Trophoblast cell (in vitro differentiated cells and primary cell): ENCODE results near the gene LRMDA.
"Not testable (repeated sequence)": the region's sequence is repeated elsewhere in the genome, so short reads cannot be mapped to it uniquely, and the experiment has no call there.

ENCODE experiments used
- DNase-seq, 2 donors: peaks; one replicate each; pipeline ENCODE4 v3.0.0-alpha.2; 2016
- H2AFZ ChIP-seq: 2 replicates; pipeline ENCODE4 v1.6.1; 2013; ENCODE audit warnings: low read length, moderate library complexity, mild to moderate bottlenecking; ENCODE audit not compliant: insufficient read depth, poor library complexity
- H2AK5ac ChIP-seq: 2 replicates; pipeline ENCODE4 v1.6.1; 2013; ENCODE audit warnings: mild to moderate bottlenecking, low read length
- H2BK120ac ChIP-seq: 2 replicates; pipeline ENCODE4 v1.6.1; 2013; ENCODE audit warnings: low read length, mild to moderate bottlenecking, moderate library complexity; ENCODE audit not compliant: insufficient read depth, poor library complexity
- H2BK12ac ChIP-seq: 2 replicates; pipeline ENCODE4 v1.6.1; 2013; ENCODE audit warnings: mild to moderate bottlenecking, low read length, moderate library complexity
- H2BK5ac ChIP-seq: 2 replicates; pipeline ENCODE4 v1.6.1; 2013; ENCODE audit warnings: low read length, low read depth, moderate library complexity, mild to moderate bottlenecking; ENCODE audit not compliant: poor library complexity
- H3K14ac ChIP-seq: 2 replicates; pipeline ENCODE4 v1.6.1; 2013; ENCODE audit warnings: mild to moderate bottlenecking, low read length
- H3K18ac ChIP-seq: 2 replicates; pipeline ENCODE4 v1.6.1; 2013; ENCODE audit warnings: mild to moderate bottlenecking, low read length
- H3K23ac ChIP-seq: 2 replicates; pipeline ENCODE4 v1.6.1; 2013; ENCODE audit warnings: low read length
- H3K27ac ChIP-seq: 2 replicates; pipeline ENCODE4 v1.5.1; 2013; ENCODE audit warnings: low read depth, mild to moderate bottlenecking, inconsistent platforms, low read length, moderate library complexity
- H3K27me3 ChIP-seq: 2 replicates; pipeline ENCODE4 v1.6.1; 2013; ENCODE audit warnings: inconsistent platforms, mild to moderate bottlenecking, low read length, moderate library complexity; ENCODE audit not compliant: insufficient read depth
- H3K36me3 ChIP-seq, 2 experiments: 1 replicate in 1 of 2; 2 replicates in 1 of 2; pipeline ENCODE4 v1.6.1; 2013; ENCODE audit warnings: low read length in 2 of 2, mild to moderate bottlenecking in 2 of 2, moderate library complexity in 1 of 2; ENCODE audit not compliant: insufficient read depth in 2 of 2, control insufficient read depth in 1 of 2
- H3K4ac ChIP-seq: 2 replicates; pipeline ENCODE4 v1.6.1; 2013; ENCODE audit warnings: low read depth, mild to moderate bottlenecking, low read length, moderate library complexity
- H3K4me1 ChIP-seq, 2 experiments: 1 replicate in 1 of 2; 2 replicates in 1 of 2; pipeline ENCODE4 v1.6.1; 2013; ENCODE audit warnings: low read length in 2 of 2, mild to moderate bottlenecking in 2 of 2, moderate library complexity in 1 of 2; ENCODE audit not compliant: insufficient read depth in 2 of 2, control insufficient read depth in 1 of 2
- H3K4me2 ChIP-seq: 2 replicates; pipeline ENCODE4 v1.6.1; 2013; ENCODE audit warnings: inconsistent platforms, mild to moderate bottlenecking, low read length, moderate library complexity
- H3K4me3 ChIP-seq: 2 replicates; pipeline ENCODE4 v1.5.1; 2013; ENCODE audit warnings: mild to moderate bottlenecking, low read depth, low read length, inconsistent platforms
- H3K79me1 ChIP-seq: one replicate; pipeline ENCODE4 v1.6.1; 2013; ENCODE audit warnings: low read length
- H3K79me2 ChIP-seq: 2 replicates; pipeline ENCODE4 v1.6.1; 2013; ENCODE audit warnings: low read length, mild to moderate bottlenecking; ENCODE audit not compliant: control insufficient read depth, insufficient read depth, poor library complexity
- H3K9ac ChIP-seq: 2 replicates; pipeline ENCODE4 v1.6.1; 2013; ENCODE audit warnings: mild to moderate bottlenecking, low read length
- H3K9me3 ChIP-seq: 2 replicates; pipeline ENCODE4 v1.6.1; 2013; ENCODE audit warnings: low read depth, mild to moderate bottlenecking, control low read depth, inconsistent platforms, low read length; ENCODE audit not compliant: insufficient read depth
- H4K12ac ChIP-seq: 2 replicates; pipeline ENCODE4 v1.6.1; 2013; ENCODE audit warnings: low read depth, mild to moderate bottlenecking, low read length, moderate library complexity
- H4K8ac ChIP-seq: 2 replicates; pipeline ENCODE4 v1.6.1; 2013; ENCODE audit warnings: low read depth, mild to moderate bottlenecking, low read length, moderate library complexity
- H4K91ac ChIP-seq: one replicate; pipeline ENCODE4 v1.6.1; 2013; ENCODE audit warnings: low read depth, mild to moderate bottlenecking, low read length, moderate library complexity
- WGBS: extraction: QIAGEN DNeasy Blood & Tissue Kit; methylation state at CpG from one replicate; pipeline ENCODE4 v1.1.7; 2013; ENCODE audit warnings: missing lambda C conversion rate; ENCODE audit not compliant: insufficient read length, insufficient coverage; ENCODE audit errors: extremely low coverage; 5-methylcytosine and 5-hydroxymethylcytosine counted together

Gene LRMDA

GRCh38 chr10:75619635-75620034, 188.2 kb downstream of the LRMDA start:
- H3K14ac ChIP-seq, result no peak overlapping the region
- no peaks in the 10 kb centered on the region for H3K27me3 ChIP-seq
- no peaks in the 10 kb centered on the region for H3K79me2 ChIP-seq
- no peaks in the 10 kb centered on the region for H3K36me3 ChIP-seq
- no peak overlapping the region for H3K23ac ChIP-seq
- H3K4me2 ChIP-seq, result no peak overlapping the region
- no peak overlapping the region for H4K8ac ChIP-seq
- no peaks in the 10 kb centered on the region for H3K9me3 ChIP-seq
- no peak overlapping the region for H3K9ac ChIP-seq
- H2BK12ac ChIP-seq, result no peak overlapping the region
- H2BK120ac ChIP-seq, result no peak overlapping the region
- H2AK5ac ChIP-seq, result no peak overlapping the region
- H4K91ac ChIP-seq, result no peak overlapping the region
- no peak overlapping the region for H3K4ac ChIP-seq
- no peak overlapping the region for H3K4me3 ChIP-seq
- no peak overlapping the region for H3K18ac ChIP-seq
- no peak overlapping the region for H2AFZ ChIP-seq
- no peaks in the 10 kb centered on the region for H3K4me1 ChIP-seq
- DNase-seq, result no peak
- H3K79me1 ChIP-seq, result no peaks in the 10 kb centered on the region
- WGBS, result no CpG with 5 or more reads among the region's 3 CpGs
- no peak overlapping the region for H4K12ac ChIP-seq
- H2BK5ac ChIP-seq, result no peak overlapping the region
- no peak overlapping the region for H3K27ac ChIP-seq

GRCh38 chr10:75620356-75620755, 188.9 kb downstream of the LRMDA start:
- no peak overlapping the region for H4K12ac ChIP-seq
- no peak for DNase-seq
- no peak overlapping the region for H2BK12ac ChIP-seq
- no peak overlapping the region for H2BK120ac ChIP-seq
- H2AK5ac ChIP-seq, result no peak overlapping the region
- no peak overlapping the region for H3K4ac ChIP-seq
- no peaks in the 10 kb centered on the region for H3K36me3 ChIP-seq
- no peak overlapping the region for H3K18ac ChIP-seq
- no peak overlapping the region for H3K14ac ChIP-seq
- H3K4me2 ChIP-seq, result no peak overlapping the region
- no peak overlapping the region for H3K27ac ChIP-seq
- H3K9ac ChIP-seq, result no peak overlapping the region
- H3K79me1 ChIP-seq, result no peaks in the 10 kb centered on the region
- H3K4me3 ChIP-seq, result no peak overlapping the region
- no peaks in the 10 kb centered on the region for H3K4me1 ChIP-seq
- H4K8ac ChIP-seq, result no peak overlapping the region
- no peaks in the 10 kb centered on the region for H3K79me2 ChIP-seq
- no peak overlapping the region for H2BK5ac ChIP-seq
- H4K91ac ChIP-seq, result no peak overlapping the region
- no peaks in the 10 kb centered on the region for H3K27me3 ChIP-seq
- H3K9me3 ChIP-seq, result no peaks in the 10 kb centered on the region
- no peak overlapping the region for H2AFZ ChIP-seq
- H3K23ac ChIP-seq, result no peak overlapping the region

- H3K23ac ChIP-seq, DNase-seq, H2BK12ac ChIP-seq, H3K79me2 ChIP-seq, H4K8ac ChIP-seq, H3K4me3 ChIP-seq, H3K27ac ChIP-seq, H2BK120ac ChIP-seq, H3K4me2 ChIP-seq, H2AFZ ChIP-seq, H4K12ac ChIP-seq, H3K36me3 ChIP-seq, H3K4ac ChIP-seq, H3K18ac ChIP-seq, H3K4me1 ChIP-seq, H3K9ac ChIP-seq, H3K27me3 ChIP-seq, H3K79me1 ChIP-seq, H3K14ac ChIP-seq, H4K91ac ChIP-seq, H2BK5ac ChIP-seq, H2AK5ac ChIP-seq, H3K9me3 ChIP-seq: not testable (repeated sequence)
- WGBS, result no CpG with 5 or more reads among the region's 4 CpGs
Observed at GRCh38 chr10:75621003-75621402, 189.6 kb downstream of the LRMDA start.

GRCh38 chr10:75622503-75622902, 191.1 kb downstream of the LRMDA start:
- Histone ChIP-seq H4K12ac (no peak overlapping the region), H2BK120ac (no peak overlapping the region), H3K9me3 (peaks cover 2% of the 10 kb centered on the region), H2AK5ac (no peak overlapping the region), H3K4me2 (no peak overlapping the region), H3K27me3 (no peaks in the 10 kb centered on the region), H3K27ac (no peak overlapping the region), H2BK5ac (no peak overlapping the region), H3K14ac (no peak overlapping the region), H2BK12ac (no peak overlapping the region), H3K18ac (no peak overlapping the region), H3K4ac (no peak overlapping the region), H3K79me2 (no peaks in the 10 kb centered on the region), H3K4me1 (no peaks in the 10 kb centered on the region), H2AFZ (no peak overlapping the region), H3K79me1 (no peaks in the 10 kb centered on the region), H3K4me3 (no peak overlapping the region), H3K23ac (no peak overlapping the region), H4K8ac (no peak overlapping the region), H3K9ac (no peak overlapping the region), H4K91ac (no peak overlapping the region), H3K36me3 (no peaks in the 10 kb centered on the region)
- DNase-seq, result no peak
- no CpG with 5 or more reads among the region's 1 CpG for WGBS
